Type B pancreatic cell (in vitro differentiated cells): ENCODE measurements around the gene CUX1. TPM values are rescaled to one million over a fixed set of nuclear protein-coding genes. Genes with fewer than 3 reads are reported as not detected.

ENCODE experiments used
- DNase-seq: peaks from one replicate; pipeline ENCODE4 v3.0.0; 2021; ENCODE audit warnings: mixed read lengths; ENCODE audit not compliant: unreplicated experiment; ENCODE audit errors: extremely low spot score
- H3K27ac Mint-ChIP-seq: 2 replicates; pipeline ENCODE4 v1.8.0; 2021; ENCODE audit warnings: mild to moderate bottlenecking, mixed read lengths
- H3K27me3 Mint-ChIP-seq: 2 replicates; pipeline ENCODE4 v1.8.0; 2021; ENCODE audit warnings: mixed read lengths
- H3K36me3 Mint-ChIP-seq: 2 replicates; pipeline ENCODE4 v1.8.0; 2021; ENCODE audit warnings: mixed read lengths
- H3K4me1 Mint-ChIP-seq: one replicate; pipeline ENCODE4 v1.8.0; 2021; ENCODE audit warnings: mixed read lengths; ENCODE audit not compliant: unreplicated experiment
- H3K4me3 Mint-ChIP-seq: 2 replicates; pipeline ENCODE4 v1.8.0; 2021; ENCODE audit warnings: mild to moderate bottlenecking, mixed read lengths
- H3K9me3 Mint-ChIP-seq: 2 replicates; pipeline ENCODE4 v1.8.0; 2021; ENCODE audit warnings: mixed read lengths
- CTCF ChIP-seq: fragments of 200-600 bp; sonication (generic); conservative IDR thresholded peaks from 2 replicates; pipeline ENCODE4 v1.5.0; 2021; ENCODE audit warnings: antibody characterized with exemption, mild to moderate bottlenecking
- total RNA-seq: library from RNA; stranded (reverse); gene quantifications from 2 replicates; pipeline ENCODE4 v1.2.1, GENCODE V29; 2021; ENCODE audit warnings: low replicate concordance

The CUX1 gene
- total RNA-seq, 1 donor from 2014 or later: 76.4 TPM

DNA sequence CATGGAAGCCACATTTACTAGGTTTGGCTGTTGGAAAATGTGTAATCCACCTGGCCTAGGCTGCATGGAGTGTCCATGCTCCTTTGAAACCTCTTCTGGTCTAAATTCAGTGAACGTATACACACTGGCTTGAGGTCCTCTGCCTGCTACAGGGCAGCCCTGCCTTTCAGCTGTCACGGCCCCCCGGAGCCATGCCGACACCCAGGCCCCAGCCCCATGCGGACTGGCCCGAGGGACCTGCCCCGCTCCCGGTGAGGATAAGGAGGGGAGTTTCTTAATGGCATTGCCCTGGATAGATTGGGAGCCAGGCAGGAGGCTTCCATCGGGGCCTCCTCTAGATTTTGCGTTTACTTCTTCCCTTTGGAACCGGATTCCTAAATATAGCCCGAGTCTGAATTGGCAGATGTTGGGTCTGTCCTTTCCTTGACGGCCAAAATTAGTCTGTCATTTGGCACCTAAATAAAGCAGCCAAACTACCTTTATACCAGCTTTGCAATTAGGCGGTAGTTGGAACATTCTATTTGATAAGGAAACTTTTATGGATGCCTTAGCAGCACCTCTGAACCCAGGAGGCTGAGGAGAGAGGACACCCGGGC, 397.1 kb downstream of the CUX1 start:
- Mint-ChIP-seq H3K27me3 (no peaks in the 10 kb centered on the region), H3K36me3 (peaks cover 13% of the 10 kb centered on the region), H3K27ac (no peak overlapping the region), H3K9me3 (no peaks in the 10 kb centered on the region), H3K4me3 (no peak overlapping the region), H3K4me1 (no peaks in the 10 kb centered on the region)
- no peak for DNase-seq
- no peak for TF ChIP-seq CTCF

- Mint-ChIP-seq H3K4me1 (no peaks in the 10 kb centered on the region), H3K36me3 (peaks cover 13% of the 10 kb centered on the region), H3K4me3 (no peak overlapping the region), H3K27ac (no peak overlapping the region), H3K9me3 (no peaks in the 10 kb centered on the region), H3K27me3 (no peaks in the 10 kb centered on the region)
- DNase-seq: no peak
- no peak for TF ChIP-seq CTCF
Measured at GRCh38 chr7:102215256-102215655, 397.8 kb downstream of the CUX1 start.

GRCh38 chr7:102215711-102216110, 398.3 kb downstream of the CUX1 start:
- Mint-ChIP-seq H3K4me1 (no peaks in the 10 kb centered on the region), H3K9me3 (no peaks in the 10 kb centered on the region), H3K4me3 (no peak overlapping the region), H3K27me3 (no peaks in the 10 kb centered on the region), H3K27ac (no peak overlapping the region), H3K36me3 (peaks cover 13% of the 10 kb centered on the region)
- no peak for DNase-seq
- no peak for TF ChIP-seq CTCF

- no peaks in the 10 kb centered on the region for H3K27me3 Mint-ChIP-seq
- H3K4me3 Mint-ChIP-seq: no peak overlapping the region
- no peak for TF ChIP-seq CTCF
- H3K27ac Mint-ChIP-seq: no peak overlapping the region
- peaks cover 13% of the 10 kb centered on the region for H3K36me3 Mint-ChIP-seq
- DNase-seq: no peak
- no peaks in the 10 kb centered on the region for H3K9me3 Mint-ChIP-seq
- H3K4me1 Mint-ChIP-seq: no peaks in the 10 kb centered on the region
Measured at GRCh38 chr7:102216573-102217314, 399.3 kb downstream of the CUX1 start.

GRCh38 chr7:102220229-102220850, 402.9 kb downstream of the CUX1 start:
- Mint-ChIP-seq H3K9me3 (no peaks in the 10 kb centered on the region), H3K27ac (no peak overlapping the region), H3K27me3 (no peaks in the 10 kb centered on the region), H3K36me3 (peaks cover 6% of the 10 kb centered on the region), H3K4me3 (no peak overlapping the region), H3K4me1 (no peaks in the 10 kb centered on the region)
- no peak for DNase-seq
- no peak for TF ChIP-seq CTCF
